Superior temporal gyrus (tissue), 1 donor: ENCODE measurements around the gene IL10RA.

Source experiments
- DNase-seq: peaks from one replicate; pipeline ENCODE4 v3.0.0-alpha.2; 2016; ENCODE audit errors: extremely low spot score

IL10RA gene

GRCh38 chr11:118046964-118047700, 60.9 kb downstream of the IL10RA start:
- no peak for DNase-seq

- no peak for DNase-seq
These were observed 61.6 kb downstream of the IL10RA start for GRCh38 chr11:118047749-118048148.

DNA sequence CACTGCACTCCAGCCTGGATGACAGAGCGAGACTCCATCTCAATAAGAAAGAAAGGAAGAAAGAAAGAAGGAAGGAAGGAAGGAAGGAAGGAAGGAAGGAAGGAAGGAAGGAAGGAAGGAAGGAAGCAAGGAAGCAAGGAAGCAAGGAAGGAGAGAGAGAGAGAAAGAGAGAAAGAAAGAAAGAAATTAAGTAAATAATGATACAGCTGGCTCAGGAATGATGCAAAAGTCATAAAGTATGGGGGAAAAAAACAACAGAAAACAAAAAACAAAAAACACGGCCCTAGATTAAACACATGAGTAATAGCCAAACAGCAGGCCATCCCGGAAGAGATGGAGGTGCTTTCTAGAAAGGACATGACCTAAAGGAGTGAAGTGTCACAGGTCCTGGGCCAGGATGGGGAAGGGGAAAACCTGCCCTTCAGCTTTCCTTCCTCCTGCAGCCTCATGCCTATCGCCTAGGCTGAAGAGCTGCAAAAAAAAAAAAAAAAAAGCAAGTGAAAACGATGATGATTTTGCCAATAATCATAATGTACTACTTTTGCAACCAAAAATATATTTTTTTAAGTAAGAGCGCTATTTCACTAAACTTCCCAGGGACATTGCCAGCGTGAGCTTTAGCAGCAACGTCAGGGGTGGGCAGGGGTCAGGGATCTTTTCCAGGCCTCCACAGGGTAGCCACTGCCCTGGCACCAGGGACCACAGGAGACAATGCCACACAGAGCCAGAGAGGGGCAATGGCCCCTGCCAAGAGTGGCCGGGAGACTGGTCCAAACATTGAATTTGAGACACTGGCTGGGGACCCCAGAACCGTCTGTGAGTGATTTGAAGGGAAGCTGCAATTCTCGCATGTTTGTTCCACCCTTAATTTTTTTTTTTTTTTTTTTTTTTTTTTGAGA, 62.5 kb downstream of the IL10RA start:
- DNase-seq, result no peak

DNA sequence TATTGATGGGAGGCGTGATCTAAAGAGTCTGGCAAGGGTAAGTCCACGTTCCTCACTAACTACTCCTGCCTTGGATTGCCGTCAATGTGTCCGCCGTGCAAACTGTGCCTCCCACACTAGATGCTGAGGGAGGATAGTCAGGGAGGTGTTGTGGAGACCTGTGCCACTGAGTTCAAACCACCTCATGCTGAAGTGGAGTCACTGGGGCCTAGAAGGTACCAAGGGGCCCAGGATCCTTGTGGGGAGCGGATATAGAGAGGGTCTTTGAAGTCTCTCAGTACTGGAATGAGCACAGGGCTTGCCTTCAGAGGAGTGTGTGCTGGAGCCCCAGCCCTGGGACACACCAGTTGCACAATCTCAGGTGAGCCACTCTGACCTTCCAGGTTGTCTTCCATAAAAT, 63.6 kb downstream of the IL10RA start:
- no peak for DNase-seq

- no peak for DNase-seq
These were observed 64.2 kb downstream of the IL10RA start for GRCh38 chr11:118050208-118050891.
